ENCODE results near the gene MUC20.
"Not testable (repeated sequence)": the region's sequence is repeated elsewhere in the genome, so short reads cannot be mapped to it uniquely, and the experiment has no call there.

MUC20 gene

DNA sequence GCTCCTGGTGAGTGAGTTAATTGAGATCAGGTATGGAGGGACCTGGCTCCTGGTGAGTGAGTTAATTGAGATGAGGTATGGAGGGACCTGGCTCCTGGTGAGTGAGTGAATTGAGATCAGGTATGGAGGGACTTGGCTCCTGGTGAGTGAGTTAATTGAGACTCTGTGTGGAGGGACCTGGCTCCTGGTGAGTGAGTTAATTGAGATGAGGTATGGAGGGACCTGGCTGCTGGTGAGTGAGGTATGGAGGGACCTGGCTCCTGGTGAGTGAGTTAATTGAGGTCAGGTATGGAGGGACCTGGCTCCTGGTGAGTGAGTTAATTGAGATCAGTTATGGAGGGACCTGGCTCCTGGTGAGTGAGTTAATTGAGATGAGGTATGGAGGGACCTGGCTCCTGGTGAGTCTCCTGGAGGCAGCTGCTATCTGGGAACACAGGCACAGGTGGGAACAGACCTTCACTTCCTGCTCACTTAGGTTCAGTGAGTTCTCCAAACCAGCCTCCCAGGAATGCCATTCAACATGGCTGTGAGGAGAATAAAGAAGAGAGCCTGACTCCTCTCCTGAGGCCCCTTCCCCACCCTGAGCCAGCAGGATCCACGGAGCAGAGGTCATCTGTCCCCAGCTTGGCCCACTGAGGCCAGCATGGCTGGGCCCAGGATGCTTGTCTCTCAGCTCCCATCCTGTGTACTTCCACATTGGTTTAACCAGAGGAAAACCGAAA is 9.5 kb upstream of the MUC20 start:
- peak; percentile 52 for DNase-seq (ENCODE audit: low spot score)

DNA sequence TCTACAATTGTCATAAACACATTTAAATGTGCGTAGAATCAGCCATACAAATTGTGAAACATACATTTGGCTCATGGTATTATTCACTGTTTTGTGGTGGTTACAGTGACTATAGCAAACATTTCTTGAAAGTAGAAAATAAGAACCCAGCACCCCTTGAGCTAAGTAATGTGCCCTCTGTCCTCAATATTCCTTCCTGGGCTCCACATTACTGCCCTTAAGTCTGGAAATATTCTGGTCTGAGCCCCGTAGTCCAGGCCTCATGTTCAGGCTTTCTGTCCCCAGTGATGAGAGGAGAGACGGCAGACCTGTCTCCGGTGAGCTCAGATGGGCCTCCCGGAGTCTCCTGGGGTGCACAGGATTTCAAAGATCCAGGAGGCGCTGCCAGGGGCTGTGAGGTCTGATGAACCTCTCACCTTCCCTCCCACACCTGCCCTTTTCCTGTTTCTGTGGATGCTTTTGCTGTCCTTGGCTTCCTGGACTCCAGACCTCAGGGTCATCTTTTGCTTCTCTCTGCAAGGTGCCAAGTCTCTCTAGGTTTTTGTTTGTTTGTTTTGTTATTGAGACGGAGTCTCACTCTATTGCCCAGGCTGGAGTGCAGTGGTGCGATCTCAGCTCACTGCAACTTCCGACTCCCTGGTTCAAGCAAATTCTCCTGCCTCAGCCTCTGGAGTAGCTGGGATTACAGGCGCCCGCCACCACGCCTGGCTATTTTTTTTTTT is 8.8 kb upstream of the MUC20 start:
- peak; percentile 63 for DNase-seq (ENCODE audit: low spot score)

DNA sequence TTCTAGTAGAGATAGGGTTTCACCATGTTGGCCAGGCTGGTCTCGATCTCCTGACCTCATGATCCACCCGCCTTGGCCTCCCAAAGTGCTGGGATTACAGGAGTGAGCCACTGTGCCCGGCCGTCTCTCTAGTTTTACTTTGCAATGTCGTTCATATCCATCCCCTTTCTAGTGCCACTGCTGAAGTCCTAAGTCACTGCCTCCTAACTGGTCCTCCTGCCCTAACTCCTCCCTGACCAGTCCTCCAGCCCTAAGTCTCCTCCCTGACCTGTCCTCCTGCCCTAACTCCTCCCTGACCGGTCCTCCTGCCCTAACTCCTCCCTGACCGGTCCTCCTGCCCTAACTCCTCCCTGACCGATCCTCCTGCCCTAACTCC is 8.3 kb upstream of the MUC20 start:
- peak; percentile 52 for DNase-seq (ENCODE audit: low spot score)

DNA sequence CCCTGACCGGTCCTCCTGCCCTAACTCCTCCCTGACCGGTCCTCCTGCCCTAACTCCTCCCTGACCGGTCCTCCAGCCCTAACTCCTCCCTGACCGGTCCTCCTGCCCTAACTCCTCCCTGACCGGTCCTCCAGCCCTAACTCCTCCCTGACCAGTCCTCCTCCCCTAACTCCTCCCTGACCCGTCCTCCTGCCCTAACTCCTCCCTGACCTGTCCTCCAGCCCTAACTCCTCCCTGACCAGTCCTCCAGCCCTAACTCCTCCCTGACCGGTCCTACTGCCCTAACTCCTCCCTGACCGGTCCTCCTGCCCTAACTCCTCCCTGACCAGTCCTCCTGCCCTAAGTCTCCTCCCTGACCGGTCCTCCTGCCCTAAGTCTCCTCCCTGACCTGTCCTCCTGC is 7.6 kb upstream of the MUC20 start:
- DNase-seq (ENCODE audit: low spot score), result not testable (repeated sequence)

DNA sequence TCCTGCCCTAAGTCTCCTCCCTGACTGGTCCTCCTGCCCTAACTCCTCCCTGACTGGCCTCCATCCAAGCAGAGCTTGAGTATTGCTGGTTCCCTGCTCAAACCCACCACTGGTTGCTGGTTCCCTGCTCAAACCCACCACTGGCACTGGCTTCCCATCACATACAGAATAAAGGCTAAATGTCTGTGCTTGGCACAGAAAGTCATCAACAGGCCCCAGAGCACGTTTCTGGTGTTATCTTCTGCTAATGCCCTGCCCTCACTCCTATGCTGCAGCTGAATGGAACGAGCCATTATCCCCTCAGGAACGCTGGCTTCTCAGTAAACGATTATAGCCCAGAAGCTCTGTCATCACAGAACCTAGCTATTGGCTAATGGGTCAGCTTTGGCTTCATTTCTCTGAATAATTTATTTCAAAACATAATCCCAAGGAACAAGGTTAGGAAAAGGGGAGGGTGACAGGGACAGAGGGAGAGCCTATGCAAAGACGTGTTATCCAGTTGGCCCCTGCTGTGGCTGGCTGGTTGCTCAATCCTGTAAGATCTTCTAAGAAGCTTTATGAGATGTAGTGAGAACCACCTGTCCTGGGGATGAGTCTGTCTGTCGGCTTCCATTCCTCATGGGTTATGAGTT is 6.3 kb upstream of the MUC20 start:
- peak; percentile 94 for DNase-seq (ENCODE audit: low spot score)

DNA sequence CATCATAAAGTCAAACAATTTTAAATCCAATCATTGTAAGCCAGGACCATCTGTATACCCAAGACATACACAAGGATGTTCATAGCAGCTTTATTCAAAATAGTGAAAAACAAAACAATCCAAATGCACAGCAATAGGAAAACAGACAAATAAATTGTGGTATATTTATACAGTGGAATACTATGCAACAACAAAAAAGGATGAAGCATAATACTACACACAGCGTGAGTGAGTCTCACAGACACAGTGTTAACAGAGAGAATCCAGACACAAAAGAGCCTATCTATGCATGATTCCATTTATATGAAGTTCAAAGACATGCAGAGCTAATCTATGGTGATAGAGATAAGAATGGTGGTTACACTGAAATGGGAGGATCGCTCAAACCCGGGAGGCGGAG is 5.6 kb upstream of the MUC20 start:
- peak; percentile 33 for DNase-seq (ENCODE audit: low spot score)

DNA sequence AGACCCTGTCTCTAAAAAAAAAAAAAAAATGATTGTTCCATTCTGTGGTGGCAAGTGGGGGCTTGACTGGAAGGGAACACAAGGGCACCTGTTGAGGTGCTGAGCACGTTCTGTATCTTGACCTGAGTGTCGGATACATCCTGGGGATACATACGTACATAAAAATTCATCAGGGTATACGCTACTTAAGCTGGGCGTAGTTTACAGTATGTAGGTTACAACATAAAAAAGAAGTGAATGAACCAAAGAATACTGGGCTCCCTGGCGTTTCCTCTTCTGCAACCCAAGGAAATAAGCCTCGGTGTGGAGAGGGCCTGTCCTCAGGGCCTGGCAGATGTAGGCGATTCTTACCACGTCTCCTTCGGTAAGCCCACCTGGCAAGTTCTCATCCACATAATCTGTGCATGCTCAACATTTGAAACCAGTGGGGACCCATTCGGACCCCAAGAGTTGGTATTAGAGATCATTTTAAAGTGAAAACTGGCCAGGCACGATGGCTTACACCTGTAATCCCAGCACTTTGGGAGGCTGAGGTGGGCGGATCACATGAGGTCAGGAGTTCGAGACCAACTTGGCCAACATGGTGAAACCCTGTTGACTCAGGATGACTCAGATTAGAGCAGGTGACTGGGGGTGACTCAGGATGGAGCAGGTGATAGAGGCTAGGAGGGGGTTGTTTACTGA is 5.1 kb upstream of the MUC20 start:
- peak; percentile 48 for DNase-seq (ENCODE audit: low spot score)

DNA sequence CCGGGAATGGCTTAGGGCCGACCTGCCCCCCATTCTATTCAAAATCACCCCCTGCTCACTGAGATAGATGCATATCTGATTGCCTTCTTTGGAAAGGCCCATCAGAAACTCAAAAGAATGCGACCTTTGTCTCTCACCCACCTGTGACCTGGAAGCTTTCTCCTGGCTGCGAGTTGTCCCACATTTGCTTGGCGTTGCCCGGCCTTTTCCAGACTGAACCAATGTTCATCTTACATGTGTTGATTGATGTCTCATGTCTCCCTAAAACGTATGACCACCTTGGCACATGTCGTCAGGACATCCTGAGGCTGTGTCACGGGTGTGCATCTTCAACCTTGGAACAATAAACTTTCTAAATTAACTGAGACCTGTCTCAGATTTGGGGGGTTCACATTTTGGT is 3.4 kb upstream of the MUC20 start:
- DNase-seq (ENCODE audit: low spot score), result peak; percentile 27

DNA sequence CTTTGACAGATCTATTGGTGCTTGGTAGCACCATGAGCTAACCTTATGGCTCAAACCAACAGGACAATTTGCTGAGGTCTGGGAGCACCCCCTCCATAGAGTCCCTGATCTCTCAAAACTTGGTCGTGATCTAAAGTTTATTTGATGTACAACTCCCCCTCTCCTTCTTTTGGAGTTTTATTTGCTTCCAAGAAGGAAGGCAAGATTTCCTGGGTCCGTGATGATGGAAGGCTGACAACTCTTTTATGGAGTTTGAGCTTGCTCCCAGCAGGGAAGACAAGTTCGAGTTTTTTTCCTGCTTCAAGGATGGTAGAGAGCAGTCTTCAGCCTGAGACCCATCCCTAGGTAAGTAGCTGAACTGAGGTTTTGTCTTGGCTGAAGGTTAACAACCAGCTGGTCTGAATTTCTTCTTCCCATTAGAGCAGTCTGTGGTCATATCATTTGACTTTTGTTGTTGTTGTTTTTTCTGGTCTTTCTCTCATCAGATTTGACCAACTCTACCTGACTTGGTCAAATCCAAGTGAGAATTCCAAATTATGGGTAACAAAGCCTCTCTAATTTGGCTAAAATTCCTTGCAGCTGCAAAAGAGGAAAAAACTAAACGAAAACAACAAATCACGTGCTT is 2.8 kb upstream of the MUC20 start:
- no peak for DNase-seq (ENCODE audit: low spot score)

DNA sequence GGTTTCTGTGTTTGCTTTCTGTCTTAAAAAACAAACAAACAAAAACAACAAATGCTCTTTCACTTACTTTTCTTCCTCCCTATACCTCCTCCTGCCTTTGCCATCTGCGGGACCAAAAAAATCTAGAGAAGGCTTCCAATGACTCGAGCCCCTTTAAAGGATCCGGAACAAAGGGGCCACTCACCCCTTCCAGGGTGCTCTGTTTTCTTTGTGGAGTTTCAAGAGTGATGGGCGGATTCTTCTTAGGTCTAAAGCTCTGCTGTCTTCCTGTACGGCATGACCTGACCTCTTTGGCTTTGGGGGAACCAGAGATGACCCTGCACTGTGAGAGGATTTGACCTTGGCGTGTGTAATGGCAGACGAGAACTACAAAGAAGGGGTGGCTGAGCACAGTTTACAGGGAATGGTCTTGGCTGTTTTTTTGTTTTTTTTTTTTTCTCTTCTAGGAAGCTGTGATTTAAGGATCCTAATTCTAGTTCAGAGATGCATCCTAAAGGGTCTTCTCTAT is 2.2 kb upstream of the MUC20 start:
- peak; percentile 32 for DNase-seq (ENCODE audit: low spot score)

DNA sequence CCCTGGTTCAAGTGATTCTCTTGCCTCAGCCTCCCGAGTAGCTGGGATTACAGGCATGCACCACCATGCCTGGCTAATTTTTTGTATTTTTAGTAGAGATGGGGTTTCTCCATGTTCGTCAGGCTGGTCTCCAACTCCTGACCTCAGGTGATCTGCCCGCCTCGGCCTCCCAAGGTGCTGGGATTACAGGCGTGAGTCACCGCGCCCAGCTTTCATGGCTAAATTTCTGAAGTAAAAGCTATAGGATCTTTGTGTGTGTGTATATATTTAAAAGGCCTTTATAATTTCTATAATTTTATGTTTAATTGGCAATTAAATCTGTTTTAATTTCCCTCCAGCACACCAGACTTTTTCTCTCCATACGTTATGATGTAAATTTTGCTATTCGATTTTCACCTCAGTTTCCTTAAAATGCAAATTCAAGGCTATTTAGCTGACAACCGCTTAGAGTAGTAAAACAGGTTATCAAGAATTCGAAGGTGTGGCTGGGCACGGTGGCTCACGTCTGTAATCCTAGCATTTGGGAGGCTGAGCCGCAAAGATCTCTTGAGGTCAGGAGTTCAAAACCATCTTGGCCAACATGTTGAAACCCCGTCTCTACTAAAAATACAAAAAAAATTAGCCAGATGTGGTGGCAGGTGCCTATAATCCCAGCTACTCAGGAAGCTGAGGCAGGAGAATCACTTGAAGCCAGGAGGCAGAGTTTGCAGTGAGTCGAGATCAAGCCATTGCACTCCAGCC is 1.1 kb upstream of the MUC20 start:
- DNase-seq (ENCODE audit: low spot score), result not testable (repeated sequence)

DNA sequence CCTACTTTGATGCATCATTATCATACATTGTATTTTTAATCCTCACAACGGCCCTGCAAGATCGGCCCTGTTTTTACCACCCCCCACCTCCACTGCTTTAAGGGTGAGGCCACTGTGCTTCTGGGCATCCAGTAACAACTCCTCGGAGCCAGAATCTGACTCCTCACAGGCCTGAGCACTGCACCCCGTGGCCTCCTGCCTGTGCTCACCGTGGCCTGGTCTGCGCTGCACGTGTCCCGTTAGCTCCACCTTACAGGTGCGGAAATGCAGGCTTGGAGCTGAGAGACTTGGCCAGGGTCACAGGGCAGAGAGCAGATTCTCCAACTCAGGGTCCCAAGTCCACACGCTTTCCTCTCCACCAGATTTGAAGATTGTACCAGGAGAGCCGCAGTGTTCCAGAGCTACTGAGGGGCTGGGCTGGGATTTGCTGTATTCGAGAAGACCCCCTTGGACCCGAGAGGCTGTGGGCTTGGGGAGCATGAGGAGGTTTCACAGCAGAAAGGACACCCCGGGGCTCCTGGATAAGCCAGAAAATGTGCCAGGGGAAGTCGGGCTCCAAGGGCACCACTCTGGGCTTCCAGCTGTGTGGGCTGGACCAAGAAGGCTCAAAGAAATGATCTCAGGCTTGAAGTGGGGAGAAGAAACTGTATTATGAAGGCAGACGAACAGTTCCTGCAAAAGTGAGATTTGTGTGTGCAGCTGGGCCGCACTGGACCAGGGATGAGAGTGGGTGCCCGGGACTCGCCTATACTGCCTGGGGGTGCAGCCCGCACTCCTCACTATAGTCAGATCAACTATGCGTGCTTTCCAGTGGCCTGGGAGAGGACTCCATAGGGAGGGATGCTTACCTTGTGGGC is 1.6 kb downstream of the MUC20 start:
- DNase-seq (ENCODE audit: low spot score), result peak; percentile 33

DNA sequence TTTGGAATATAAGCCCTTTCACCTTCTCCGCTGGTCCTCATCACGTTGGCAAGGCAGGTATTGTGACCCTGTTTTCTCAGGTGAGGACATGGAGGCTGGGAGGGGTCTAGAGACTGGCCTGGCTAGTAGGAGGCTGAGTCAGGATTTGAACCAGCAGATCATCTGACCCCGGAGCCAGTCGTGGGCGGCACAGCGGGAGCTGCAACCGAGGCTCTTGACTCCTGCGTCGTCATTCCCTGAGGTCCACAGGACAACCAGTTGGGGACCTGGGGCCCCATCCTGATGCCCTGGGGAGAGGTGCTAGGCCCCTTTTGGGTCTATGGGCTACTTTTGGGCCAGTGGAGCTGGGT is 2.2 kb downstream of the MUC20 start:
- DNase-seq (ENCODE audit: low spot score), result peak; percentile 23

DNA sequence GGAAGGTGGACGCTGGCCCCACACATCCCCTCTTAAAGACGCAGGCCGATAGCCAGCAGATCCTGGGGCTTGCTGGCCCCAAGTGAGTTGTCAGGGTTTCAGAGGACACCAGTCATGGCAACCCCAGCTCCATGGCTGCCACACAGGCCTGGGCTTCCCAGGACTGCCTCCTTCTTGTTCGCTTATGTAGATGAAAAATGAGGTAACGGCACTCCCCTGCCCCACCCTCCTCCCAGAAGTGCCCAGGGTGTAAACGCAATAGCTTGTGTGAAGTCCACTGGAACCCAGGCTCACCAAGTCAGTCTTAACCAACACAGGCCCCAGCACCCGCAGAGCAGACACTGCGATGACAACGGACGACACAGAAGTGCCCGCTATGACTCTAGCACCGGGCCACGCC is 3.6 kb downstream of the MUC20 start:
- not testable (repeated sequence) for DNase-seq (ENCODE audit: low spot score)

DNA sequence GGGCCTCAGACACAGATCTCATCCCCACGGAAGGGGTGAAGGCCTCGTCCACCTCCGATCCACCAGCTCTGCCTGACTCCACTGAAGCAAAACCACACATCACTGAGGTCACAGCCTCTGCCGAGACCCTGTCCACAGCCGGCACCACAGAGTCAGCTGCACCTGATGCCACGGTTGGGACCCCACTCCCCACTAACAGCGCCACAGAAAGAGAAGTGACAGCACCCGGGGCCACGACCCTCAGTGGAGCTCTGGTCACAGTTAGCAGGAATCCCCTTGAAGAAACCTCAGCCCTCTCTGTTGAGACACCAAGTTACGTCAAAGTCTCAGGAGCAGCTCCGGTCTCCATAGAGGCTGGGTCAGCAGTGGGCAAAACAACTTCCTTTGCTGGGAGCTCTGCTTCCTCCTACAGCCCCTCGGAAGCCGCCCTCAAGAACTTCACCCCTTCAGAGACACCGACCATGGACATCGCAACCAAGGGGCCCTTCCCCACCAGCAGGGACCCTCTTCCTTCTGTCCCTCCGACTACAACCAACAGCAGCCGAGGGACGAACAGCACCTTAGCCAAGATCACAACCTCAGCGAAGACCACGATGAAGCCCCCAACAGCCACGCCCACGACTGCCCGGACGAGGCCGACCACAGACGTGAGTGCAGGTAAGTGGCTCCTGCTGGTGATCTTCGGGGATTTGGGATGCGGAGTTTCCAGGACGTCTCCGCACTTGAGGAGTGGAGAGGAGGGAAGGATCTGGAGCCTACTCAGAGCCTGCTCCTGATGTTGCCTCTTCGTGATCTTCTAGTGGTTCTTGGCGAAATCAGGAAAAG is 5.3 kb downstream of the MUC20 start:
- DNase-seq (ENCODE audit: low spot score), result peak; percentile 24

DNA sequence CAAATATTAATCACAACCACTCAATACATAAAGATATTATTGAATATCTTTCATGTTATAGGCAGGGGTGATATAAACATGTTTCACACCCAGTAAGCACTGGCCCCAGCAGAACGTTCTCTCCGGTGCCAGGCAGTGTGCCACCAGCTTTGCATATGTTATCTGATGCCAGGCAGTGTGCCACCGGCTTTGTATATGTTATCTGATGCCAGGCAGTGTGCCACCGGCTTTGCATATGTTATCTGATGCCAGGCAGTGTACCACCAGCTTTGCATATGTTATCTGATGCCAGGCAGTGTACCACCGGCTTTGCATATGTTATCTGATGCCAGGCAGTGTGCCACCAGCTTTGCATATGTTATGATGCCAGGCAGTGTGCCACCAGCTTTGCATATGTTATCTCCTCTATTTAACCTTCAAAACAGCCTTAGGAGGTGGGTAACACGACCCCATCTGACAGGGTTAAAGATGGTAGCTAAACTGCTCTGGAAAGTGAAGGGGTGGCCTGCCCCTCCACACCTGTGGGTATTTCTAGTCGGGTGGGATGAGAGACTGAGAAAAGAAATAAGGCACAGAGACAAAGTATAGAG is 6.9 kb downstream of the MUC20 start:
- DNase-seq (ENCODE audit: low spot score), result peak; percentile 36

DNA sequence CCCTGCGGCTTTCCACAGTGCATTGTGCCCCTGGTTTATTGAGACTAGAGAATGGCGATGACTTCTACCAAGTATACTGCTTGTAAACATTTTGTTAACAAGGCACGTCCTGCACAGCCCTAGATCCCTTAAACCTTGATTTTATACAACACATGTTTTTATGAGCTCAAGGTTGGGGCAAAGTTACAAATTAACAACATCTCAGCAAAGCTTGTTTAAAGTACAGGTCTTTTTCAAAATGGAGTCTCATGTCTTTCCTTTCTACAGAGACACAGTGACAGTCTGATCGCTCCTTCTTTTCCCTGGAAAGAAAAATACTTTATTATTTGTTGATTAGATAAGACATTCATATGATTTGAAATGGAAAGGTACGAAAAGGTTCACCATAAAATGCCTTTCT is 8.0 kb downstream of the MUC20 start:
- not testable (repeated sequence) for DNase-seq (ENCODE audit: low spot score)

DNA sequence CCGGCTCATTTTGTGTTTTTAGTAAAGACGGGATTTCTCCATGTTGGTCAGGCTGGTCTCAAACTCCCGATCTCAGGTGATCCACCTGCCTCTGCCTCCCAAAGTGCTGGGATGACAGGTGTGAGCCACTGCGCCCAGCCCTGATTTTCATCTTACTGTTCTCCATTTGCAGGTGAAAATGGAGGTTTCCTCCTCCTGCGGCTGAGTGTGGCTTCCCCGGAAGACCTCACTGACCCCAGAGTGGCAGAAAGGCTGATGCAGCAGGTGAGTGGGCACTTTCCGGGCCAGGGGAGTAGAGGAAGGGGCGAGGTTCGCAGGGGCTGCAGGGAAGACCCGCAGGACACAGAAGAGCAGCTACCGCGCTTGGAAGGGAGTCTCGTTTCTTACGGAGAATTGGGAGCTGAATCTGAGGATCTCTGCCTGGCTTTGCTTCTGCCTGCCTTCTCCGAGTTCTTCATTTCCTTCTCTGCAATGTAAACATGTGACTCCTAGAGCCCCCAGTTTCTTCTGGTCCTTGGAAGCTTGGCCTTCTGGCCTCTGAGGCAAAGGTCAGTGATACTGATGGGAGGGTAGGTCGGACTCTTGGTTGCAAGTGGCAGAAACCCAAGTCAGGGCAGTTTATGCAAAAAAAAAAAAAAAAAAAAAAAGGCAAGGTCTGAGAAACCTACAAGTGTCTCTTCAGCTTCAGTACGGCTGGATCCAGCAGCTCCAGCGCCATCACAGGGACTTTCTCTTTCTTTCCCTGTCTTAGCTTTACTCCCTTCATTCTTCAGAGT is 8.9 kb downstream of the MUC20 start:
- peak; percentile 45 for DNase-seq (ENCODE audit: low spot score)
